Peyer's patch (tissue), 4 donors: ENCODE data around the gene RPP14.

Experiments used
- CTCF ChIP-seq, 6 experiments: fragments of 450-650 bp in 4 of 6; fragments of 200-600 bp in 2 of 6; sonication (generic) in 1 of 6; IDR thresholded peaks; one replicate each; pipeline ENCODE4 v1.5.1; 2017 to 2019; ENCODE audit warnings: antibody characterized with exemption in 6 of 6, mild to moderate bottlenecking in 3 of 6, moderate library complexity in 1 of 6
- POLR2A ChIP-seq, 2 donors: fragments of 450-650 bp; IDR thresholded peaks; one replicate each; pipeline ENCODE4 v1.5.1; 2017; ENCODE audit warnings: antibody characterized with exemption in 2 of 2, mild to moderate bottlenecking in 2 of 2, moderate library complexity in 2 of 2

GRCh38 chr3:58329922-58330413 is 23.9 kb downstream of the RPP14 start:
- TF ChIP-seq CTCF (IDR thresholded peaks at IDR 0.05) = no peak
- TF ChIP-seq POLR2A (IDR thresholded peaks at IDR 0.05) = no peak
